Measurements from ENCODE around the gene ADCY2.

The ADCY2 gene

GRCh38 chr5:7676455-7676854 is 280.5 kb downstream of the ADCY2 start:
- DNase-seq: no peak

GRCh38 chr5:7678030-7678429 is 282.1 kb downstream of the ADCY2 start:
- DNase-seq: no peak

GRCh38 chr5:7679663-7680062 is 283.7 kb downstream of the ADCY2 start:
- DNase-seq: no peak

GRCh38 chr5:7680260-7680659 is 284.3 kb downstream of the ADCY2 start:
- no peak for DNase-seq

GRCh38 chr5:7682379-7682778 is 286.4 kb downstream of the ADCY2 start:
- no peak for DNase-seq

- DNase-seq: no peak
These were observed 287.8 kb downstream of the ADCY2 start for GRCh38 chr5:7683753-7684152.

GRCh38 chr5:7684826-7685225 is 288.9 kb downstream of the ADCY2 start:
- no peak for DNase-seq

- DNase-seq: no peak
These were observed 290.9 kb downstream of the ADCY2 start for GRCh38 chr5:7686794-7687193.

GRCh38 chr5:7690557-7690956 is 294.6 kb downstream of the ADCY2 start:
- DNase-seq: no peak

- no peak for DNase-seq
These were observed 309.3 kb downstream of the ADCY2 start for GRCh38 chr5:7705261-7705660.

GRCh38 chr5:7705736-7706135 is 309.8 kb downstream of the ADCY2 start:
- no peak for DNase-seq

GRCh38 chr5:7706256-7706655 is 310.3 kb downstream of the ADCY2 start:
- DNase-seq: no peak

- DNase-seq: no peak
These were observed 318.2 kb downstream of the ADCY2 start for GRCh38 chr5:7714119-7714518.

GRCh38 chr5:7714697-7715096 is 318.8 kb downstream of the ADCY2 start:
- DNase-seq: no peak

- DNase-seq: no peak
These were observed 321.8 kb downstream of the ADCY2 start for GRCh38 chr5:7717691-7718090.

- DNase-seq: no peak
These were observed 332.1 kb downstream of the ADCY2 start for GRCh38 chr5:7728076-7728475.

- no peak for DNase-seq
These were observed 345.6 kb downstream of the ADCY2 start for GRCh38 chr5:7741415-7742065.

GRCh38 chr5:7742241-7742656 is 346.3 kb downstream of the ADCY2 start:
- DNase-seq: no peak

- DNase-seq: no peak
These were observed 350.1 kb downstream of the ADCY2 start for GRCh38 chr5:7745882-7746610.

GRCh38 chr5:7747728-7748127 is 351.8 kb downstream of the ADCY2 start:
- DNase-seq: no peak

- no peak for DNase-seq
These were observed 353.7 kb downstream of the ADCY2 start for GRCh38 chr5:7749626-7750025.

GRCh38 chr5:7751874-7752273 is 355.9 kb downstream of the ADCY2 start:
- DNase-seq: no peak

- DNase-seq: no peak
These were observed 357.2 kb downstream of the ADCY2 start for GRCh38 chr5:7753181-7753580.

GRCh38 chr5:7753596-7753995 is 357.7 kb downstream of the ADCY2 start:
- DNase-seq: no peak

- no peak for DNase-seq
These were observed 358.6 kb downstream of the ADCY2 start for GRCh38 chr5:7754490-7754889.

All from DMS 273 treated with DMSO at 0.1 percent for 48 hours (cell line).